Mucosa of descending colon (tissue), 3 donors: Measurements from ENCODE around the gene KCNJ16. TPM values are rescaled to one million over a fixed set of nuclear protein-coding genes. Genes with fewer than 3 reads are reported as not detected.
A peak's percentile ranks its signal among the peaks of the same experiment; 100 is the strongest.

Source experiments
- ATAC-seq: fragments of 200-7000 bp; cut with Tn5 transposase; one replicate; pipeline ENCODE4 v1.9.1; 2020; ENCODE audit warnings: mild to moderate bottlenecking, moderate library complexity
- DNase-seq, 3 donors: peaks; one replicate each; pipeline ENCODE4 v3.0.0-alpha.2; 2020
- H3K36me3 ChIP-seq: fragments of 200-600 bp; one replicate; pipeline ENCODE4 v1.8.0; 2021; ENCODE audit warnings: low read depth, mild to moderate bottlenecking
- H3K4me1 ChIP-seq: fragments of 200-600 bp; one replicate; pipeline ENCODE4 v1.8.0; 2021; ENCODE audit warnings: low read depth, mild to moderate bottlenecking
- H3K4me3 ChIP-seq: fragments of 200-600 bp; one replicate; pipeline ENCODE4 v1.8.0; 2021; ENCODE audit warnings: mild to moderate bottlenecking
- H3K9me3 ChIP-seq: fragments of 200-600 bp; one replicate; pipeline ENCODE4 v1.8.0; 2021; ENCODE audit warnings: mild to moderate bottlenecking
- CTCF ChIP-seq: fragments of 200-600 bp; IDR thresholded peaks from one replicate; pipeline ENCODE4 v1.8.0; 2022; ENCODE audit warnings: antibody characterized with exemption, mild to moderate bottlenecking
- intact Hi-C, 2 donors: fragments of 100-400 bp; cut with DNase I in 1 of 2; cut with micrococcal nuclease in 1 of 2; formaldehyde crosslinking; loops; one replicate each; pipeline versions ENCODE4 v1.11.0 to v1.11.1; 2022; cut with DNase I, micrococcal nuclease
- total RNA-seq, 3 donors: library from RNA; stranded (reverse); fragmentation: NEBNext Ultra II Directional in 2 of 3; extraction: Animal tissue kit (Norgen Biotek cat#: 25700) in 2 of 3; gene quantifications; one replicate each; pipeline versions ENCODE4 v1.2.1 to v1.2.4, GENCODE V29; 2021 to 2023
- donor health status: DM: no; HTN: no; CAD: no; lungs with moderate emphysema.
- donor health status: DM: no; HTN: no; CAD: no.
- donor health status: DM: no; HTN: yes; CAD: no.

The KCNJ16 gene
- total RNA-seq, 3 donors from 2014 or later, result 0.09 to 1.1 TPM; not detected in 1

- DNase-seq (no peak), ATAC-seq (no peak)
- Histone ChIP-seq H3K4me1 (no peaks in the 10 kb centered on the region), H3K9me3 (no peaks in the 10 kb centered on the region), H3K4me3 (no peak overlapping the region), H3K36me3 (no peaks in the 10 kb centered on the region)
- no peak for TF ChIP-seq CTCF
- intact Hi-C loops, result no loop called here
These were observed 53.8 kb downstream of the KCNJ16 start for GRCh38 chr17:70128727-70129238.

GRCh38 chr17:70130289-70130688, 55.3 kb downstream of the KCNJ16 start:
- intact Hi-C loops, result no loop called here
- no peaks in the 10 kb centered on the region for H3K36me3 ChIP-seq
- DNase-seq (no peak), ATAC-seq (no peak)
- H3K4me1 ChIP-seq, result no peaks in the 10 kb centered on the region
- no peak overlapping the region for H3K4me3 ChIP-seq
- TF ChIP-seq CTCF, result no peak
- no peaks in the 10 kb centered on the region for H3K9me3 ChIP-seq

- Histone ChIP-seq H3K36me3 (no peaks in the 10 kb centered on the region), H3K9me3 (no peaks in the 10 kb centered on the region), H3K4me1 (peaks cover 6% of the 10 kb centered on the region), H3K4me3 (no peak overlapping the region)
- DNase-seq (no peak), ATAC-seq (no peak)
- TF ChIP-seq CTCF, result no peak
- intact Hi-C loops, result no loop called here
These were observed 57.5 kb downstream of the KCNJ16 start for GRCh38 chr17:70132505-70132904.

GRCh38 chr17:70134042-70134441, 59.0 kb downstream of the KCNJ16 start:
- intact Hi-C loops, result no loop called here
- Histone ChIP-seq H3K4me1 (peaks cover 9% of the 10 kb centered on the region), H3K36me3 (no peaks in the 10 kb centered on the region), H3K4me3 (no peak overlapping the region), H3K9me3 (no peaks in the 10 kb centered on the region)
- TF ChIP-seq CTCF, result no peak
- ATAC-seq (no peak), DNase-seq (no peak)

- peaks cover 12% of the 10 kb centered on the region for H3K4me1 ChIP-seq
- no peak overlapping the region for H3K4me3 ChIP-seq
- no peak for DNase-seq
- no peak for ATAC-seq
- TF ChIP-seq CTCF, result no peak
- no peaks in the 10 kb centered on the region for H3K9me3 ChIP-seq
- intact Hi-C loops, result no loop called here
- H3K36me3 ChIP-seq, result no peaks in the 10 kb centered on the region
These were observed 59.8 kb downstream of the KCNJ16 start for GRCh38 chr17:70134777-70135176.

GRCh38 chr17:70136131-70136530, 61.1 kb downstream of the KCNJ16 start:
- no peak for TF ChIP-seq CTCF
- H3K9me3 ChIP-seq, result no peaks in the 10 kb centered on the region
- peak; percentile 66 for ATAC-seq
- no peak overlapping the region for H3K4me3 ChIP-seq
- no peaks in the 10 kb centered on the region for H3K36me3 ChIP-seq
- peaks cover 13% of the 10 kb centered on the region for H3K4me1 ChIP-seq
- intact Hi-C loops, result no loop called here
- DNase-seq, result peak in 1 of 3 donors; percentile 36
